ENCODE results near the gene LCP1.

LCP1 gene

GRCh38 chr13:46158983-46159382 lies 23.0 kb downstream of the LCP1 start:
- DNase-seq (ENCODE audit: low read depth in 2 of 2), result no peak

- DNase-seq (ENCODE audit: low read depth in 2 of 2), result no peak
Observed at GRCh38 chr13:46158222-46158621, 23.8 kb downstream of the LCP1 start.

GRCh38 chr13:46154136-46154801 lies 27.7 kb downstream of the LCP1 start:
- no peak for DNase-seq (ENCODE audit: low read depth in 2 of 2)

GRCh38 chr13:46152627-46153328 lies 29.2 kb downstream of the LCP1 start:
- DNase-seq (ENCODE audit: low read depth in 2 of 2), result no peak

GRCh38 chr13:46150134-46150693 lies 31.8 kb downstream of the LCP1 start:
- no peak for DNase-seq (ENCODE audit: low read depth in 2 of 2)

GRCh38 chr13:46149272-46150133 lies 32.5 kb downstream of the LCP1 start:
- no peak for DNase-seq (ENCODE audit: low read depth in 2 of 2)

GRCh38 chr13:46146898-46147297 lies 35.1 kb downstream of the LCP1 start:
- DNase-seq (ENCODE audit: low read depth in 2 of 2), result no peak

GRCh38 chr13:46145950-46146349 lies 36.0 kb downstream of the LCP1 start:
- DNase-seq (ENCODE audit: low read depth in 2 of 2), result no peak

- DNase-seq (ENCODE audit: low read depth in 2 of 2), result no peak
Observed at GRCh38 chr13:46145135-46145534, 36.8 kb downstream of the LCP1 start.

- DNase-seq (ENCODE audit: low read depth in 2 of 2), result no peak
Observed at GRCh38 chr13:46143184-46143701, 38.7 kb downstream of the LCP1 start.

- no peak for DNase-seq (ENCODE audit: low read depth in 2 of 2)
Observed at GRCh38 chr13:46142776-46143175, 39.2 kb downstream of the LCP1 start.

GRCh38 chr13:46140044-46140443 lies 41.9 kb downstream of the LCP1 start:
- no peak for DNase-seq (ENCODE audit: low read depth in 2 of 2)

- no peak for DNase-seq (ENCODE audit: low read depth in 2 of 2)
Observed at GRCh38 chr13:46137627-46138317, 44.2 kb downstream of the LCP1 start.

GRCh38 chr13:46136688-46137087 lies 45.3 kb downstream of the LCP1 start:
- DNase-seq (ENCODE audit: low read depth in 2 of 2), result no peak

- DNase-seq (ENCODE audit: low read depth in 2 of 2), result no peak
Observed at GRCh38 chr13:46134961-46135522, 46.9 kb downstream of the LCP1 start.

- DNase-seq (ENCODE audit: low read depth in 2 of 2), result no peak
Observed at GRCh38 chr13:46134494-46134893, 47.5 kb downstream of the LCP1 start.

- no peak for DNase-seq (ENCODE audit: low read depth in 2 of 2)
Observed at GRCh38 chr13:46132109-46132508, 49.9 kb downstream of the LCP1 start.

- no peak for DNase-seq (ENCODE audit: low read depth in 2 of 2)
Observed at GRCh38 chr13:46131705-46132104, 50.3 kb downstream of the LCP1 start.

- no peak for DNase-seq (ENCODE audit: low read depth in 2 of 2)
Observed at GRCh38 chr13:46129955-46130618, 51.9 kb downstream of the LCP1 start.

- DNase-seq (ENCODE audit: low read depth in 2 of 2), result no peak
Observed at GRCh38 chr13:46129124-46129523, 52.9 kb downstream of the LCP1 start.
